H1 (cell line): ENCODE measurements around the gene ARHGEF25. TPM values are rescaled to one million over a fixed set of nuclear protein-coding genes. Genes with fewer than 3 reads are reported as not detected.

Source experiments
- CTCF ChIA-PET: fragments of 300-600 bp; sonication (Branson Sonifier 250); formaldehyde crosslinking; loops from one replicate; lab custom pipeline; 2021; ENCODE audit not compliant: partially characterized antibody; lab: Charles Lee
- POLR2A ChIA-PET: fragments of 300-600 bp; sonication (Branson Sonifier 250); formaldehyde crosslinking; loops from one replicate; lab custom pipeline; 2021; ENCODE audit warnings: inconsistent platforms; ENCODE audit not compliant: partially characterized antibody; lab: Charles Lee
- DNase-seq, 2 experiments: peaks; one replicate each; pipeline versions ENCODE4 v3.0.0 to v3.0.0-alpha.2; 2010 to 2022; ENCODE audit warnings: low spot score in 2 of 2, low read depth in 1 of 2, mixed read lengths in 1 of 2
- FAIRE-seq: peaks from 2 replicates; lab custom pipeline; 2011; peaks lifted over from hg19 to GRCh38; lab: Jason Lieb, UNC
- H2AFZ ChIP-seq: 2 replicates; pipeline ENCODE4 v1.8.1; 2012; ENCODE audit warnings: low read length, inconsistent platforms
- H2AK5ac ChIP-seq: 2 replicates; pipeline ENCODE4 v1.6.1; 2013; ENCODE audit warnings: low read depth, low read length
- H2BK120ac ChIP-seq: replicated peaks from 2 replicates; pipeline ENCODE3; 2013; ENCODE audit warnings: low read depth, low read length, inconsistent platforms
- H2BK12ac ChIP-seq: 2 replicates; pipeline ENCODE4 v1.6.1; 2013; ENCODE audit warnings: low read depth, low read length
- H2BK15ac ChIP-seq: 2 replicates; pipeline ENCODE4 v1.6.1; 2013; ENCODE audit warnings: low read length
- H2BK20ac ChIP-seq: 2 replicates; pipeline ENCODE4 v1.6.1; 2013; ENCODE audit warnings: low read length
- H2BK5ac ChIP-seq: 2 replicates; pipeline ENCODE4 v1.6.1; 2013; ENCODE audit warnings: low read depth, low read length
- H3K14ac ChIP-seq: 2 replicates; pipeline ENCODE4 v1.6.1; 2013; ENCODE audit warnings: inconsistent platforms; ENCODE audit not compliant: insufficient read length
- H3K18ac ChIP-seq: 2 replicates; pipeline ENCODE4 v1.6.1; 2013; ENCODE audit warnings: low read length; ENCODE audit errors: extremely low read depth
- H3K23ac ChIP-seq: 2 replicates; pipeline ENCODE4 v1.6.1; 2013; ENCODE audit warnings: inconsistent platforms; ENCODE audit not compliant: insufficient read length
- H3K23me2 ChIP-seq: 2 replicates; pipeline ENCODE4 v1.6.1; 2013; ENCODE audit warnings: low read depth, low read length
- H3K27ac ChIP-seq: 2 replicates; pipeline ENCODE4 v1.6.1; 2011; ENCODE audit warnings: low read depth, low read length, inconsistent platforms
- H3K27me3 ChIP-seq, 4 experiments: replicated peaks in 1 of 4; 1 replicate in 1 of 4; 2 replicates in 3 of 4; pipeline versions ENCODE4 v1.6.1 to v1.8.1; 2011 to 2013; ENCODE audit warnings: low read length in 3 of 4, mild to moderate bottlenecking in 3 of 4, inconsistent platforms in 2 of 4, mixed read lengths in 2 of 4, moderate library complexity in 1 of 4; ENCODE audit not compliant: control insufficient read depth in 3 of 4, insufficient read depth in 3 of 4; ENCODE audit errors: extremely low read depth in 1 of 4
- H3K36me3 ChIP-seq, 4 experiments: 2 replicates each; pipeline versions ENCODE4 v1.6.1 to v1.8.1; 2011 to 2013; ENCODE audit warnings: mild to moderate bottlenecking in 4 of 4, low read length in 3 of 4, moderate library complexity in 2 of 4, control low read depth in 1 of 4, inconsistent platforms in 1 of 4; ENCODE audit not compliant: insufficient read depth in 4 of 4, control insufficient read depth in 2 of 4
- H3K4ac ChIP-seq: replicated peaks from 2 replicates; pipeline ENCODE3; 2013; ENCODE audit warnings: low read length, low read depth, mixed read lengths, inconsistent platforms; ENCODE audit not compliant: insufficient read length
- H3K4me1 ChIP-seq, 4 experiments: replicated peaks in 1 of 4; 1 replicate in 1 of 4; 2 replicates in 3 of 4; pipeline versions ENCODE4 v1.6.1 to v1.8.1; 2011 to 2013; ENCODE audit warnings: low read length in 3 of 4, inconsistent platforms in 2 of 4, mixed read lengths in 1 of 4; ENCODE audit not compliant: insufficient read depth in 4 of 4, control insufficient read depth in 3 of 4
- H3K4me2 ChIP-seq, 2 experiments: 2 replicates each; pipeline versions ENCODE4 v1.6.1 to v1.8.1; 2011 to 2013; ENCODE audit warnings: low read depth in 2 of 2, low read length in 2 of 2, control low read depth in 1 of 2, inconsistent platforms in 1 of 2, mild to moderate bottlenecking in 1 of 2; ENCODE audit not compliant: insufficient read depth in 1 of 2
- H3K4me3 ChIP-seq, 4 experiments: fragments of 200-600, 300-600 bp in 1 of 4; sonication (generic), shearing (Covaris generic), sonication (Bioruptor Twin) in 1 of 4; 2 replicates each; pipeline versions ENCODE4 v1.5.1 to v1.8.1; 2011 to 2016; ENCODE audit warnings: low read length in 4 of 4, low read depth in 3 of 4, control low read depth in 2 of 4, inconsistent platforms in 2 of 4, mild to moderate bottlenecking in 2 of 4, mixed read lengths in 1 of 4, moderate library complexity in 1 of 4; ENCODE audit not compliant: insufficient read depth in 2 of 4; ENCODE audit errors: extremely low read depth in 1 of 4
- H3K56ac ChIP-seq: replicated peaks from 2 replicates; pipeline ENCODE3; 2013; ENCODE audit warnings: low read depth, mild to moderate bottlenecking, mixed read lengths, low read length, inconsistent platforms; ENCODE audit not compliant: insufficient read length
- H3K79me1 ChIP-seq: 2 replicates; pipeline ENCODE4 v1.6.1; 2013; ENCODE audit warnings: low read depth, low read length, control low read depth
- H3K79me2 ChIP-seq, 2 experiments: 2 replicates each; pipeline versions ENCODE4 v1.6.1 to v1.8.1; 2012 to 2013; ENCODE audit warnings: low read length in 2 of 2, mild to moderate bottlenecking in 2 of 2, inconsistent platforms in 1 of 2; ENCODE audit not compliant: insufficient read depth in 2 of 2, control insufficient read depth in 1 of 2
- H3K9ac ChIP-seq, 4 experiments: replicated peaks in 1 of 4; 1 replicate in 1 of 4; 2 replicates in 3 of 4; pipeline versions ENCODE4 v1.6.1 to v1.8.1; 2011 to 2013; ENCODE audit warnings: low read depth in 3 of 4, low read length in 3 of 4, control low read depth in 2 of 4, mild to moderate bottlenecking in 2 of 4, moderate library complexity in 2 of 4, inconsistent platforms in 1 of 4; ENCODE audit errors: extremely low read depth in 1 of 4
- H3K9me3 ChIP-seq, 2 experiments: 2 replicates each; pipeline versions ENCODE4 v1.6.1 to v1.8.1; 2012 to 2013; ENCODE audit warnings: mild to moderate bottlenecking in 2 of 2, moderate library complexity in 2 of 2, control low read depth in 1 of 2, inconsistent platforms in 1 of 2, low read depth in 1 of 2, low read length in 1 of 2, mixed read lengths in 1 of 2; ENCODE audit not compliant: insufficient read depth in 2 of 2
- H4K20me1 ChIP-seq, 2 experiments: replicated peaks in 1 of 2; 2 replicates each; pipeline versions ENCODE3 to v1.8.1; 2011 to 2013; ENCODE audit warnings: inconsistent platforms in 2 of 2, low read length in 2 of 2, mild to moderate bottlenecking in 1 of 2; ENCODE audit not compliant: insufficient read depth in 2 of 2, control insufficient read depth in 1 of 2
- H4K5ac ChIP-seq: 2 replicates; pipeline ENCODE4 v1.6.1; 2013; ENCODE audit warnings: low read length, low read depth, mixed read lengths, inconsistent platforms; ENCODE audit not compliant: insufficient read length
- H4K8ac ChIP-seq: 2 replicates; pipeline ENCODE4 v1.8.0; 2013; ENCODE audit warnings: mild to moderate bottlenecking, moderate library complexity, low read length, inconsistent platforms; ENCODE audit not compliant: insufficient read depth; ENCODE audit errors: extremely low read depth
- H4K91ac ChIP-seq: replicated peaks from 2 replicates; pipeline ENCODE3; 2013; ENCODE audit warnings: low read length, mixed read lengths, inconsistent platforms; ENCODE audit not compliant: insufficient read length
- ASH2L ChIP-seq: fragments of 200-600, 300-600 bp; sonication (generic); IDR thresholded peaks from one replicate; pipeline ENCODE4 v1.7.1; 2017; ENCODE audit warnings: low read length
- EP300 ChIP-seq, 2 experiments: IDR thresholded peaks; 1 replicate in 1 of 2; 2 replicates in 1 of 2; pipeline ENCODE4 v1.6.1; 2011 to 2012; ENCODE audit warnings: low read depth in 2 of 2, low read length in 2 of 2, mild to moderate bottlenecking in 2 of 2, borderline replicate concordance in 1 of 2, inconsistent platforms in 1 of 2, moderate library complexity in 1 of 2
- EZH2 ChIP-seq: fragments of 200-600 bp; sonication (generic); IDR thresholded peaks from 2 replicates; pipeline ENCODE4 v1.7.1; 2012; ENCODE audit warnings: low read depth, mild to moderate bottlenecking, moderate library complexity, low read length, inconsistent platforms; ENCODE audit not compliant: severe bottlenecking
- JUND ChIP-seq: IDR thresholded peaks from 2 replicates; pipeline ENCODE4 v1.6.1; 2011; ENCODE audit warnings: mild to moderate bottlenecking, improper control_type of control experiment, low read length
- MAX ChIP-seq: IDR thresholded peaks from 2 replicates; pipeline ENCODE4 v1.6.1; 2012; ENCODE audit warnings: inconsistent platforms
- NANOG ChIP-seq: IDR thresholded peaks from 2 replicates; pipeline ENCODE4 v1.6.1; 2011; ENCODE audit warnings: low read length, low read depth, mild to moderate bottlenecking, inconsistent platforms; ENCODE audit not compliant: insufficient read depth, poor library complexity, severe bottlenecking
- RBBP5 ChIP-seq: IDR thresholded peaks from 2 replicates; pipeline ENCODE4 v1.7.1; 2012; ENCODE audit warnings: low read depth, mild to moderate bottlenecking, inconsistent platforms, low read length, moderate library complexity, borderline replicate concordance
- RXRA ChIP-seq: IDR thresholded peaks from 2 replicates; pipeline ENCODE4 v1.6.1; 2011; ENCODE audit warnings: low read depth, mild to moderate bottlenecking, low read length, moderate library complexity; ENCODE audit not compliant: insufficient read depth
- SRF ChIP-seq: IDR thresholded peaks from 2 replicates; pipeline ENCODE4 v1.6.1; 2011; ENCODE audit warnings: mild to moderate bottlenecking, low read depth, low read length, moderate library complexity
- TBP ChIP-seq: IDR thresholded peaks from 2 replicates; pipeline ENCODE4 v1.6.1; 2011; ENCODE audit warnings: low read depth, low read length, improper control_type of control experiment
- TEAD4 ChIP-seq: IDR thresholded peaks from 2 replicates; pipeline ENCODE4 v1.6.1; 2012; ENCODE audit warnings: low read depth, low read length, inconsistent platforms, mixed read lengths
- USF2 ChIP-seq: IDR thresholded peaks from 2 replicates; pipeline ENCODE4 v1.6.1; 2011; ENCODE audit warnings: low read length, improper control_type of control experiment
- WGBS, 2 experiments: shearing (Covaris generic) in 1 of 2; methylation state at CpG; one replicate each; pipeline versions ENCODE4 v1.1.6 to v1.1.7; 2013 to 2015; ENCODE audit warnings: low lambda C conversion rate in 2 of 2, mixed read lengths in 2 of 2, inconsistent platforms in 1 of 2, low coverage in 1 of 2, missing lambda C conversion rate in 1 of 2; ENCODE audit not compliant: insufficient replicate concordance in 2 of 2, insufficient coverage in 1 of 2, insufficient read length in 1 of 2; ENCODE audit errors: extremely low coverage in 1 of 2, missing lambda C conversion rate in 1 of 2; 5-methylcytosine and 5-hydroxymethylcytosine counted together
- polyA plus RNA-seq, 7 experiments: library from polyadenylated mRNA; depleted of rRNA in 3 of 7; stranded (reverse) in 5 of 7; unstranded in 2 of 7; fragments of >200 nt in 5 of 7; fragments of 200-250 nt in 2 of 7; gene quantifications; 1 replicate in 5 of 7; 2 replicates in 1 of 7; 4 replicates in 1 of 7; pipeline versions ENCODE4 v1.2.1 to v1.2.3, GENCODE V29; 2011 to 2013; ENCODE audit warnings: missing spikeins in 2 of 7, mixed read lengths in 2 of 7
- total RNA-seq: library from RNA; stranded (reverse); fragmentation: NEBNext Ultra II Directional; extraction: Animal tissue kit (Norgen Biotek cat#: 25700); gene quantifications from 2 replicates; pipeline ENCODE4 v1.2.1, GENCODE V29; 2021

ARHGEF25 gene
- total and polyA plus RNA-seq, 2 of the 8 experiments (the other 6 are each of a cell fraction or from before 2014, with no cell fraction given), result 5.9 to 8.8 TPM

- 87% methylated on average over 9 of the region's 9 CpGs; no CpG with 5 or more reads in 1 of the 2 experiments for WGBS, 2 experiments
- no peak overlapping the region for H4K91ac ChIP-seq
- TF ChIP-seq EZH2 (no peak), ASH2L (no peak), SRF (no peak), RXRA (no peak), USF2 (no peak), RBBP5 (no peak), MAX (no peak), NANOG (no peak), TEAD4 (no peak), JUND (no peak), EP300 (IDR thresholded peaks at IDR 0.05; ENCODE audit: borderline replicate concordance in 1 of 2, low read depth in 2 of 2, low read length in 2 of 2) (no peak), TBP (no peak)
These were observed 34.5 kb upstream of the ARHGEF25 start for GRCh38 chr12:57576613-57577160.

More at GRCh38 chr12:57576613-57577160, 34.5 kb upstream of the ARHGEF25 start:
- FAIRE-seq (no peak), DNase-seq (no peak)
- H3K4me1 ChIP-seq, result no peaks in the 10 kb centered on the region
- no peaks in the 10 kb centered on the region for H3K23me2 ChIP-seq
- no peak overlapping the region for H3K56ac ChIP-seq
- H3K14ac ChIP-seq, result no peak overlapping the region
- H4K8ac ChIP-seq, result no peak overlapping the region
- no peak overlapping the region for H2BK12ac ChIP-seq
- H3K23ac ChIP-seq, result no peak overlapping the region
- H3K79me1 ChIP-seq, result no peaks in the 10 kb centered on the region
- H2AK5ac ChIP-seq, result no peak overlapping the region
- H3K4me3 ChIP-seq, result no peak overlapping the region
- ChIA-PET CTCF (interaction anchor here (1.1 to 5.0 kb wide), 3 partner anchors 34 to 56 kb away, joined by 3 to 28 read pairs (median 5); partner anchors contain the start of genes ARHGEF25 and B4GALNT1), POLR2A (interaction anchor here (0.6 to 1.6 kb wide), 5 partner anchors 13 to 274 kb away, joined by 3 to 4 read pairs (median 3); partner anchors contain the start of gene DDIT3)
- no peak overlapping the region for H2BK15ac ChIP-seq
- H3K27me3 ChIP-seq, result no peaks in the 10 kb centered on the region
- H4K5ac ChIP-seq, result no peak overlapping the region
- no peaks in the 10 kb centered on the region for H3K79me2 ChIP-seq
- no peak overlapping the region for H2AFZ ChIP-seq
- peaks cover 0 to 7% of the 10 kb centered on the region in 2 experiments for H4K20me1 ChIP-seq
- H3K18ac ChIP-seq, result no peak overlapping the region
- no peak overlapping the region for H2BK120ac ChIP-seq
- H3K4ac ChIP-seq, result no peak overlapping the region
- no peak overlapping the region for H2BK20ac ChIP-seq
- H3K4me2 ChIP-seq, result no peak overlapping the region
- H3K36me3 ChIP-seq, result peaks cover 28 to 72% (median 54%) of the 10 kb centered on the region in 4 experiments
- no peak overlapping the region for H2BK5ac ChIP-seq
- no peak overlapping the region for H3K27ac ChIP-seq
- no peak overlapping the region for H3K9ac ChIP-seq
- no peaks in the 10 kb centered on the region for H3K9me3 ChIP-seq
